Dendritic cell treated with granulocyte-macrophage colony-stimulating factor and Interleukin-4, amounts not matched to agents 40 ng/mL and 50 ng/mL, for 4 days (primary cell): ENCODE results near the gene SAV1.

Source experiments
- H3K27ac Mint-ChIP-seq: one replicate; pipeline ENCODE4 v1.8.0; 2022; ENCODE audit warnings: mild to moderate bottlenecking, mixed read lengths
- H3K27me3 Mint-ChIP-seq: one replicate; pipeline ENCODE4 v1.8.0; 2022; ENCODE audit warnings: mild to moderate bottlenecking, mixed read lengths
- H3K36me3 Mint-ChIP-seq: one replicate; pipeline ENCODE4 v1.8.0; 2022; ENCODE audit warnings: low read depth, mixed read lengths
- H3K4me1 Mint-ChIP-seq: one replicate; pipeline ENCODE4 v1.8.0; 2022; ENCODE audit warnings: low read depth, mixed read lengths
- H3K4me3 Mint-ChIP-seq: one replicate; pipeline ENCODE4 v1.8.0; 2022; ENCODE audit warnings: mild to moderate bottlenecking, moderate library complexity, mixed read lengths
- H3K9me3 Mint-ChIP-seq: one replicate; pipeline ENCODE4 v1.8.0; 2022; ENCODE audit warnings: mixed read lengths
- intact Hi-C: fragments of 100-400 bp; cut with micrococcal nuclease; formaldehyde crosslinking; loops from one replicate; pipeline ENCODE4 v1.15.0; 2022

The SAV1 gene

DNA sequence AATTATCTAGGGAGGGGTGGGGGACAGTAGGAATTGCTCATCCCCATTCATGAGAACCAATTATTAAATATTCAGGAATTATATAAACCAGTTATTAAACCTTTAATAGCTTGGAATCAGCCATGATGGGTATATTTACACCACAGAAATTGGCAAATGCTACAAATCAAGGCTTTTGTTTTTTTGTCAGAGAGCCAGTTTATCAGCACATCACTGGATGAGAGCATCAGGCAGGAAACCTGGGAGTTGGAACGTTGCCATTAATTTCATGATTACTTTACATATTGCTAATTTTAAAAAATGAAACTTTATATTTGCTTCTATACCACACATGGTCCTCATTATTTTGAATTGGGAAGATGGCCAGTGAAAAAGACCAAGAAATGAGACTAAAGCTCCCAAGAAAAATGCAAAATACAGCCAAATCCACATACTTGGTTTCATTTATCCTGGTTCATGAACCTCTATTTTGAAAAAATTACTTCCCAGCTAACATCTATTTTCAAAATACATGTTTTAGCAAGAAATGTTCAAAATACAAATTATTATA is 59.7 kb downstream of the SAV1 start:
- Mint-ChIP-seq H3K27me3 (no peaks in the 10 kb centered on the region), H3K4me1 (no peaks in the 10 kb centered on the region), H3K9me3 (no peaks in the 10 kb centered on the region), H3K4me3 (no peak overlapping the region), H3K27ac (no peak overlapping the region), H3K36me3 (no peaks in the 10 kb centered on the region)
- intact Hi-C loops = no loop called here

GRCh38 chr14:50607761-50608160 is 60.3 kb downstream of the SAV1 start:
- Mint-ChIP-seq H3K4me3 (no peak overlapping the region), H3K9me3 (no peaks in the 10 kb centered on the region), H3K27me3 (no peaks in the 10 kb centered on the region), H3K4me1 (no peaks in the 10 kb centered on the region), H3K27ac (no peak overlapping the region), H3K36me3 (no peaks in the 10 kb centered on the region)
- intact Hi-C loops = no loop called here

- no peaks in the 10 kb centered on the region for H3K9me3 Mint-ChIP-seq
- H3K36me3 Mint-ChIP-seq = no peaks in the 10 kb centered on the region
- no peaks in the 10 kb centered on the region for H3K4me1 Mint-ChIP-seq
- intact Hi-C loops = no loop called here
- H3K4me3 Mint-ChIP-seq = no peak overlapping the region
- H3K27ac Mint-ChIP-seq = no peak overlapping the region
- H3K27me3 Mint-ChIP-seq = no peaks in the 10 kb centered on the region
Measured at GRCh38 chr14:50607181-50607580, 60.9 kb downstream of the SAV1 start.

DNA sequence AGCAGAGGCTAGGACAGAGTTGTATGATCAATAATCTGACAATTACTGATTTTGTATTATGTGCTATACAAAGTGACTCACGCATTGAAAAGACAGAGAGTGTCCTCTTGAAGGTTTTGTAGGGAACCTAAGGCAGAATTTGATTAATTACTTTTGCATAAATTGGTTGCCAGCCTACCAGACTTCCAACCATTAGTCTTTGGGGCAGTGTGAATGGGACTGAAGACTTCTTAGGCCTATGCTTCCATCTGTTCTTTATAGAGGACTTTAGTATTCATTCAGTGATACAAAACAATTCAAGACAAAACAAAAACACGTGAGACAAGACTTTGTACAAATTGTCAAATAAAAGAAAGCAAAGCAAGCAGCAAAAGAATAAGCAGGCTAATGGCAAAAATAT is 61.6 kb downstream of the SAV1 start:
- H3K27ac Mint-ChIP-seq = no peak overlapping the region
- H3K36me3 Mint-ChIP-seq = no peaks in the 10 kb centered on the region
- no peaks in the 10 kb centered on the region for H3K4me1 Mint-ChIP-seq
- H3K4me3 Mint-ChIP-seq = no peak overlapping the region
- no peaks in the 10 kb centered on the region for H3K9me3 Mint-ChIP-seq
- intact Hi-C loops = no loop called here
- H3K27me3 Mint-ChIP-seq = no peaks in the 10 kb centered on the region

GRCh38 chr14:50605766-50606165 is 62.3 kb downstream of the SAV1 start:
- Mint-ChIP-seq H3K9me3 (no peaks in the 10 kb centered on the region), H3K4me1 (no peaks in the 10 kb centered on the region), H3K36me3 (no peaks in the 10 kb centered on the region), H3K27ac (no peak overlapping the region), H3K27me3 (no peaks in the 10 kb centered on the region), H3K4me3 (no peak overlapping the region)
- intact Hi-C loops = no loop called here

DNA sequence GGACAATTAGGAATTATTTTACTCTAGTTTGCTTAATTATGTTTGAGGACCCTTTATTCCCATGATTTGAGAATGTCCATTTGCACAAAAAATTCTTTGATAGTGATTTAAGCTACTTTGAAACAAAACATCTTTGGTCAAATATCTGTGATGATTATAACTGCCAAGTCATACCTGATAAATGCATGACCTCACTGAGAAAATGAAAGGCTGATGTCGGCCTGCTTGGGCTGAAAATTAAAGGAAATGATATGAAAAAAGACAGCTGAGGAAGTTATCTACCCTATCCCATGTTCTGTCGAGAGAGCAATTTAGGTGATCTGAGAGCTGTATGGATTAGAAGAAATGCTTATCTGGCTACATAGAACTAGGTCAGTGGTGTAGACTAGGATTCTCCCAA is 64.5 kb downstream of the SAV1 start:
- intact Hi-C loops = loop anchor here (5.0 kb wide), 1 partner anchor 169 kb away; no protein-coding TSS in a partner anchor
- no peak overlapping the region for H3K4me3 Mint-ChIP-seq

GRCh38 chr14:50602035-50602434 is 66.1 kb downstream of the SAV1 start:
- no peak overlapping the region for H3K4me3 Mint-ChIP-seq
- no peaks in the 10 kb centered on the region for H3K9me3 Mint-ChIP-seq
- no peaks in the 10 kb centered on the region for H3K4me1 Mint-ChIP-seq
- intact Hi-C loops = loop anchor here (5.0 kb wide), 1 partner anchor 170 kb away; no protein-coding TSS in a partner anchor
- no peak overlapping the region for H3K27ac Mint-ChIP-seq
- H3K36me3 Mint-ChIP-seq = no peaks in the 10 kb centered on the region
- no peaks in the 10 kb centered on the region for H3K27me3 Mint-ChIP-seq

More for the DNA sequence above, 64.5 kb downstream of the SAV1 start:
- Mint-ChIP-seq H3K4me1 (no peaks in the 10 kb centered on the region), H3K27ac (no peak overlapping the region), H3K9me3 (no peaks in the 10 kb centered on the region), H3K27me3 (no peaks in the 10 kb centered on the region), H3K36me3 (no peaks in the 10 kb centered on the region)

- Mint-ChIP-seq H3K9me3 (no peaks in the 10 kb centered on the region), H3K4me3 (no peak overlapping the region), H3K4me1 (no peaks in the 10 kb centered on the region), H3K36me3 (no peaks in the 10 kb centered on the region), H3K27me3 (no peaks in the 10 kb centered on the region), H3K27ac (no peak overlapping the region)
- intact Hi-C loops = loop anchor here (2.0 to 5.0 kb wide), 2 partner anchors 113 to 171 kb away; no protein-coding TSS in a partner anchor
Measured at GRCh38 chr14:50601394-50601793, 66.7 kb downstream of the SAV1 start.

DNA sequence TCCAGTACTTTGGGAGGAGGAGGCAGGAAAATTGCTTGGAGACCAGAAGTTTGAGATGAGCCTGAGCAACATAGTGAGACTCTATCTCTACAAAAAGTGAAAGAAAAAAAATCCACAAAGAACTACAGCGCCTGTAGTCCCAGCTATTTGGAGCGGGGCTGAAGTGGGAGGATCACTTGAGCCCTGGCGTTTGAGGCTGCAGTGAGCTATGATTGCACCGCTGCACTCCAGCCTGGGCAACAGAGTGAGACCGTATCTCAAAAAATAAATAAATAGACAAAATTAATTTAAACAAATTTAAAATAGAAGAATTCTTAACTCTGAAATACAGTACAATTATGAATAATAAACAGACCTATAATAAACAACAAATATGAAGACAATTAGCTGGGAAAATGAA is 67.3 kb downstream of the SAV1 start:
- intact Hi-C loops = loop anchor here (2.0 to 5.0 kb wide), 2 partner anchors 114 to 171 kb away; no protein-coding TSS in a partner anchor
- Mint-ChIP-seq H3K9me3 (no peaks in the 10 kb centered on the region), H3K36me3 (no peaks in the 10 kb centered on the region), H3K4me3 (no peak overlapping the region), H3K4me1 (no peaks in the 10 kb centered on the region), H3K27ac (no peak overlapping the region), H3K27me3 (no peaks in the 10 kb centered on the region)

GRCh38 chr14:50599700-50600444 is 68.2 kb downstream of the SAV1 start:
- Mint-ChIP-seq H3K9me3 (no peaks in the 10 kb centered on the region), H3K4me3 (no peak overlapping the region), H3K27ac (no peak overlapping the region), H3K36me3 (no peaks in the 10 kb centered on the region), H3K27me3 (no peaks in the 10 kb centered on the region), H3K4me1 (no peaks in the 10 kb centered on the region)
- intact Hi-C loops = loop anchor here (2.0 to 5.0 kb wide), 2 partner anchors 115 to 172 kb away; no protein-coding TSS in a partner anchor

GRCh38 chr14:50598765-50599164 is 69.3 kb downstream of the SAV1 start:
- Mint-ChIP-seq H3K27ac (no peak overlapping the region), H3K4me3 (no peak overlapping the region), H3K4me1 (no peaks in the 10 kb centered on the region), H3K27me3 (no peaks in the 10 kb centered on the region), H3K9me3 (peaks cover 5% of the 10 kb centered on the region), H3K36me3 (no peaks in the 10 kb centered on the region)
- intact Hi-C loops = no loop called here

DNA sequence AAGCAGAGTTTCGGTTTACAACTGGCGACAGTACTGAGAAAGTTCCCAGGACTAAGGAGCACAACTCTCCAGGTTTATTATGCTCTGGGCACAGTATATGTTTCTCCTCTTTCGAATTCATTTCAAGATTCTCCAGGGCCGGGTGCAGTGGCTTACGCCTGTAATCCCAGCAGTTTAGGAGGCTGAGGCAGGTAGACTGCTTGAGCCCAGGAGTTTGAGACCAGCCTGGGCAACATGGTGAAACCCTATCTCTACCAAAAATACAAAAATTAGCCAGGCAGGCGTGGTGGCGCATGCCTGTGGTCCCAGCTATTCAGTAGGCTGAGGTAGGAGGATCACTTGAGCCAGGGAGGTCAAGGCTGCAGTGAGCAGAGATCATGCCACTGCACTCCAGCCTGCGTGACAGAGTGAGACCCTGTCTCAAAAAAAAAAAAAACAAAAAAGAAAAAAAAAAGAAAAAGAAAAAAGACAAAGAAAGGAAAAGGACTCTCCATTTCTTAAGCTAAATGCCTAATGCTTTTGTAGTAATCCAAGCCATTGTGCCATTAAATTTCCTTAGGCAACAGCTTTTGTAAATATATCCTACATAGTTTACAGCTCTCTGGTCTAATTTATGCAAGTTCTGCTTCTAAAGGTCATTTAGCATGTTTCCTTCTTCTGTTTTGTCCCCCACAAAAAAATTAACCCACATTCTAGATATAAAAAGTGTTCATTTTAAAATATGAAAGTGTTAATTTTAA is 73.4 kb downstream of the SAV1 start:
- H3K4me3 Mint-ChIP-seq = no peak overlapping the region
- intact Hi-C loops = no loop called here
- peaks cover 7% of the 10 kb centered on the region for H3K9me3 Mint-ChIP-seq
- peaks cover 5% of the 10 kb centered on the region for H3K4me1 Mint-ChIP-seq
- H3K27me3 Mint-ChIP-seq = no peaks in the 10 kb centered on the region
- no peaks in the 10 kb centered on the region for H3K36me3 Mint-ChIP-seq
- no peak overlapping the region for H3K27ac Mint-ChIP-seq

GRCh38 chr14:50590464-50590863 is 77.6 kb downstream of the SAV1 start:
- Mint-ChIP-seq H3K4me3 (no peak overlapping the region), H3K27me3 (no peaks in the 10 kb centered on the region), H3K4me1 (peaks cover 5% of the 10 kb centered on the region), H3K36me3 (no peaks in the 10 kb centered on the region), H3K9me3 (peaks cover 7% of the 10 kb centered on the region), H3K27ac (no peak overlapping the region)
- intact Hi-C loops = no loop called here
